Measurements from ENCODE around the gene SEC63. TPM values are rescaled to one million over a fixed set of nuclear protein-coding genes. Genes with fewer than 3 reads are reported as not detected.

SEC63 gene
- total RNA-seq, 1 donor from 2014 or later, result 154 TPM

GRCh38 chr6:107841275-107841670 lies 116.7 kb downstream of the SEC63 start:
- no peak overlapping the region for H3K27ac Mint-ChIP-seq
- TF ChIP-seq, protein P1, sequence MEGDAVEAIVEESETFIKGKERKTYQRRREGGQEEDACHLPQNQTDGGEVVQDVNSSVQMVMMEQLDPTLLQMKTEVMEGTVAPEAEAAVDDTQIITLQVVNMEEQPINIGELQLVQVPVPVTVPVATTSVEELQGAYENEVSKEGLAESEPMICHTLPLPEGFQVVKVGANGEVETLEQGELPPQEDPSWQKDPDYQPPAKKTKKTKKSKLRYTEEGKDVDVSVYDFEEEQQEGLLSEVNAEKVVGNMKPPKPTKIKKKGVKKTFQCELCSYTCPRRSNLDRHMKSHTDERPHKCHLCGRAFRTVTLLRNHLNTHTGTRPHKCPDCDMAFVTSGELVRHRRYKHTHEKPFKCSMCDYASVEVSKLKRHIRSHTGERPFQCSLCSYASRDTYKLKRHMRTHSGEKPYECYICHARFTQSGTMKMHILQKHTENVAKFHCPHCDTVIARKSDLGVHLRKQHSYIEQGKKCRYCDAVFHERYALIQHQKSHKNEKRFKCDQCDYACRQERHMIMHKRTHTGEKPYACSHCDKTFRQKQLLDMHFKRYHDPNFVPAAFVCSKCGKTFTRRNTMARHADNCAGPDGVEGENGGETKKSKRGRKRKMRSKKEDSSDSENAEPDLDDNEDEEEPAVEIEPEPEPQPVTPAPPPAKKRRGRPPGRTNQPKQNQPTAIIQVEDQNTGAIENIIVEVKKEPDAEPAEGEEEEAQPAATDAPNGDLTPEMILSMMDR (IDR thresholded peaks at IDR 0.05; ENCODE audit: unreplicated experiment), result no peak
- H3K4me1 Mint-ChIP-seq, result no peaks in the 10 kb centered on the region
- peaks cover 5% of the 10 kb centered on the region for H3K27me3 Mint-ChIP-seq (ENCODE audit: low read depth)
- no peaks in the 10 kb centered on the region for H3K36me3 Mint-ChIP-seq
- H3K9me3 Mint-ChIP-seq, result no peaks in the 10 kb centered on the region
- H3K4me3 Mint-ChIP-seq, result no peak overlapping the region
- DNase-seq (ENCODE audit: low spot score in 2 of 2, unreplicated experiment in 2 of 2), result no peak

GRCh38 chr6:107840636-107841274 lies 117.3 kb downstream of the SEC63 start:
- H3K9me3 Mint-ChIP-seq, result no peaks in the 10 kb centered on the region
- no peaks in the 10 kb centered on the region for H3K36me3 Mint-ChIP-seq
- no peak for DNase-seq (ENCODE audit: low spot score in 2 of 2, unreplicated experiment in 2 of 2)
- peaks cover 2% of the 10 kb centered on the region for H3K27me3 Mint-ChIP-seq (ENCODE audit: low read depth)
- TF ChIP-seq, protein P1 (IDR thresholded peaks at IDR 0.05; ENCODE audit: unreplicated experiment), result no peak
- no peaks in the 10 kb centered on the region for H3K4me1 Mint-ChIP-seq
- no peak overlapping the region for H3K27ac Mint-ChIP-seq
- no peak overlapping the region for H3K4me3 Mint-ChIP-seq

DNA sequence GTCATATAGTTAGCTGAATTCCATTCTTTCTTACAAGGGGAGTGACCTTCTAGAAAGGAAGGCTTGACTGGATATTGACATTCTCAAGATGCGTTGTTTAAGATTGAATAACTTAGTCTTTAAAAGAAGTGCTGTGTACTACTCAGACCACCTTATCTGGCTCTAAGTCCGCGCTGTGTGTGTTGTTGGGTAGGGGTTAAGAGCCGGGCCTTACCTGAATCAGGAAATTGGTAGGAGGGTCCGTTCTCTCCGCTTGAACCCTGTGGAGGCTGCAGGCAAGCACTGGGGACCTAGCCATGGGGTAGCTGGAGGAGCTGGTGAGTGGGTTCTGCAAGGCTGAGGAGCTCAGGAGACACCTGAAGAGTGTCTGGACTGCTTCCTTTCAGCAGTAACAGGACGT lies 124.9 kb downstream of the SEC63 start:
- TF ChIP-seq, protein P1 (IDR thresholded peaks at IDR 0.05; ENCODE audit: unreplicated experiment), result no peak
- H3K27me3 Mint-ChIP-seq (ENCODE audit: low read depth), result no peaks in the 10 kb centered on the region
- no peaks in the 10 kb centered on the region for H3K9me3 Mint-ChIP-seq
- H3K4me3 Mint-ChIP-seq, result no peak overlapping the region
- no peaks in the 10 kb centered on the region for H3K4me1 Mint-ChIP-seq
- no peaks in the 10 kb centered on the region for H3K36me3 Mint-ChIP-seq
- DNase-seq (ENCODE audit: low spot score in 2 of 2, unreplicated experiment in 2 of 2), result no peak
- H3K27ac Mint-ChIP-seq, result no peak overlapping the region

GRCh38 chr6:107832151-107833056 lies 125.6 kb downstream of the SEC63 start:
- Mint-ChIP-seq H3K27me3 (ENCODE audit: low read depth) (no peaks in the 10 kb centered on the region), H3K9me3 (no peaks in the 10 kb centered on the region), H3K36me3 (no peaks in the 10 kb centered on the region), H3K4me3 (no peak overlapping the region), H3K4me1 (no peaks in the 10 kb centered on the region), H3K27ac (no peak overlapping the region)
- DNase-seq (ENCODE audit: low spot score in 2 of 2, unreplicated experiment in 2 of 2), result no peak
- TF ChIP-seq, protein P1 (IDR thresholded peaks at IDR 0.05; ENCODE audit: unreplicated experiment), result no peak

DNA sequence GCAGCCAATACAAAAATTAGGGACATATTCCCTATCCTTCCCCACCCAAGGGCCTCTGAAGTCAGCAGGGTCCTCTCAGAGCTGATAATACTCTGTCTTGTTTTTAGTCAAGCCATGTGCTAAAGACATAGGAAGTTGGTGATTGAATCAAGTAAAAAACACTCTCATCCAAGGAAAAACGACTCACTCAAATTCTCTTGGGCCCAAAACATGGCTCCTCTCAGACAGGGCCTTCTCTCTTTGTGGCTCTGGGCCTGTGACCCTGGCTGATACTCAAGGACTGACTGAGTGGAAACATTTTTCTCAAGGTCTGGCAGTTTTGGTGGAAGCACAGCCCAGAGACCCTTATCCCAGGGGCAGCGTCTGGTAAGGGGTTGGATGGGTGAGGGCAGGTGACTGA lies 127.9 kb downstream of the SEC63 start:
- no peaks in the 10 kb centered on the region for H3K36me3 Mint-ChIP-seq
- no peak overlapping the region for H3K27ac Mint-ChIP-seq
- DNase-seq (ENCODE audit: low spot score in 2 of 2, unreplicated experiment in 2 of 2), result no peak
- no peaks in the 10 kb centered on the region for H3K27me3 Mint-ChIP-seq (ENCODE audit: low read depth)
- TF ChIP-seq, protein P1 (IDR thresholded peaks at IDR 0.05; ENCODE audit: unreplicated experiment), result no peak
- no peak overlapping the region for H3K4me3 Mint-ChIP-seq
- no peaks in the 10 kb centered on the region for H3K9me3 Mint-ChIP-seq
- no peaks in the 10 kb centered on the region for H3K4me1 Mint-ChIP-seq

Data from mesothelial cell of epicardium (in vitro differentiated cells).